Right lobe of liver (tissue), 6 donors: Measurements from ENCODE around the gene TM9SF3. TPM values are rescaled to one million over a fixed set of nuclear protein-coding genes. Genes with fewer than 3 reads are reported as not detected.
A peak's percentile ranks its signal among the peaks of the same experiment; 100 is the strongest.

Experiments used
- ATAC-seq, 4 donors: fragments of 200-7000 bp; cut with Tn5 transposase; one replicate each; pipeline ENCODE4 v1.9.1; 2020; ENCODE audit warnings: mild to moderate bottlenecking in 4 of 4, moderate library complexity in 4 of 4
- DNase-seq, 3 donors: peaks; one replicate each; pipeline ENCODE4 v3.0.0-alpha.2; 2020
- H3K27ac ChIP-seq, 3 donors: fragments of 200-600 bp; one replicate each; pipeline ENCODE4 v1.8.0; 2022
- H3K27me3 ChIP-seq, 2 donors: fragments of 200-600 bp; one replicate each; pipeline ENCODE4 v1.8.0; 2022
- H3K36me3 ChIP-seq, 4 donors: fragments of 200-600 bp; sonication (generic) in 1 of 4; one replicate each; pipeline versions ENCODE4 v1.5.1 to v1.8.0; 2017 to 2022; ENCODE audit warnings: control low read depth in 1 of 4
- H3K4me1 ChIP-seq, 4 donors: fragments of 200-600 bp; sonication (generic) in 1 of 4; one replicate each; pipeline versions ENCODE4 v1.5.1 to v1.8.0; 2017 to 2022; ENCODE audit warnings: control low read depth in 1 of 4
- H3K4me3 ChIP-seq, 3 donors: fragments of 200-600 bp; one replicate each; pipeline ENCODE4 v1.8.0; 2022
- H3K9me3 ChIP-seq, 4 donors: fragments of 200-600 bp; sonication (generic) in 1 of 4; one replicate each; pipeline versions ENCODE4 v1.5.1 to v1.8.0; 2017 to 2022; ENCODE audit warnings: control low read depth in 1 of 4
- CTCF ChIP-seq, 4 donors: fragments of 200-600 bp in 3 of 4; fragments of 450-650 bp in 1 of 4; IDR thresholded peaks; one replicate each; pipeline versions ENCODE4 v1.5.1 to v1.8.0; 2016 to 2022; ENCODE audit warnings: antibody characterized with exemption in 4 of 4, mild to moderate bottlenecking in 2 of 4
- POLR2A ChIP-seq: fragments of 450-650 bp; IDR thresholded peaks from one replicate; pipeline ENCODE4 v1.6.1; 2017; ENCODE audit warnings: antibody characterized with exemption, mild to moderate bottlenecking
- WGBS: methylation state at CpG from one replicate; pipeline ENCODE4 v1.1.6; 2018; ENCODE audit warnings: low coverage, low lambda C conversion rate; ENCODE audit not compliant: insufficient coverage; ENCODE audit errors: missing lambda C conversion rate; 5-methylcytosine and 5-hydroxymethylcytosine counted together
- intact Hi-C, 2 donors: fragments of 100-400 bp; cut with DNase I; formaldehyde crosslinking; loops; one replicate each; pipeline versions ENCODE4 v1.11.2 to v1.14.1; 2022
- total RNA-seq, 6 experiments: library from RNA; depleted of rRNA in 2 of 6; stranded (reverse); fragments of >200 nt in 2 of 6; fragmentation: NEBNext Ultra II Directional in 3 of 6; extraction: Animal tissue kit (Norgen Biotek cat#: 25700) in 3 of 6; gene quantifications; one replicate each; pipeline versions ENCODE4 v1.1.0 to v1.2.4, GENCODE V29; 2016 to 2023
- donor health status: DM: no; HTN: yes; CAD: no.
- donor health status: DM: no; HTN: no; CAD: no.
- donor health status: DM: no; HTN: no; CAD: no.
- donor health status: DM: no; HTN: yes; CAD: no.
- donor health status: DM: no; HTN: yes; CAD: no.

The TM9SF3 gene
- total RNA-seq, 6 experiments from 2014 or later, result 45.0 to 96.6 (median 71.8) TPM

GRCh38 chr10:96493871-96494525, 92.8 kb downstream of the TM9SF3 start:
- H3K36me3 ChIP-seq, result no peaks in the 10 kb centered on the region
- no peaks in the 10 kb centered on the region for H3K9me3 ChIP-seq
- ATAC-seq (peak in 1 of 4 donors; percentile 31), DNase-seq (no peak)
- no peaks in the 10 kb centered on the region for H3K27me3 ChIP-seq
- no peaks in the 10 kb centered on the region for H3K4me1 ChIP-seq
- no peak for TF ChIP-seq POLR2A
- TF ChIP-seq CTCF (IDR thresholded peaks at IDR 0.05), result no peak
- intact Hi-C loops, result no loop called here
- 78% methylated on average over 3 of the region's 12 CpGs for WGBS
- no peak overlapping the region for H3K27ac ChIP-seq
- H3K4me3 ChIP-seq, result no peak overlapping the region

- no peak for TF ChIP-seq CTCF (IDR thresholded peaks at IDR 0.05)
Observed at GRCh38 chr10:96493254-96493653, 93.6 kb downstream of the TM9SF3 start.

GRCh38 chr10:96491303-96491702, 95.5 kb downstream of the TM9SF3 start:
- TF ChIP-seq CTCF (IDR thresholded peaks at IDR 0.05) (peak in 3 of 4 donors; percentile 22 to 36 (median 28)), POLR2A (no peak)
- peak in 2 of 4 donors; percentile 44 to 55 for ATAC-seq

More at GRCh38 chr10:96493254-96493653, 93.6 kb downstream of the TM9SF3 start:
- Histone ChIP-seq H3K27me3 (no peaks in the 10 kb centered on the region), H3K36me3 (no peaks in the 10 kb centered on the region), H3K4me3 (no peak overlapping the region), H3K4me1 (no peaks in the 10 kb centered on the region), H3K9me3 (no peaks in the 10 kb centered on the region), H3K27ac (no peak overlapping the region)
- WGBS, result 71% methylated on average over 2 of the region's 2 CpGs
- DNase-seq (no peak), ATAC-seq (no peak)
- intact Hi-C loops, result no loop called here

GRCh38 chr10:96488161-96488935, 98.5 kb downstream of the TM9SF3 start:
- intact Hi-C loops, result no loop called here
- TF ChIP-seq POLR2A, result no peak
- TF ChIP-seq CTCF (IDR thresholded peaks at IDR 0.05), result no peak
- DNase-seq (no peak), ATAC-seq (no peak)
- no peak overlapping the region for H3K4me3 ChIP-seq
- H3K27me3 ChIP-seq, result no peaks in the 10 kb centered on the region
- H3K9me3 ChIP-seq, result no peaks in the 10 kb centered on the region
- no peaks in the 10 kb centered on the region for H3K4me1 ChIP-seq
- no peak overlapping the region for H3K27ac ChIP-seq
- 64% methylated on average over 3 of the region's 14 CpGs for WGBS
- H3K36me3 ChIP-seq, result no peaks in the 10 kb centered on the region

More at GRCh38 chr10:96491303-96491702, 95.5 kb downstream of the TM9SF3 start:
- no peak overlapping the region for H3K27ac ChIP-seq
- intact Hi-C loops, result no loop called here
- no peaks in the 10 kb centered on the region for H3K4me1 ChIP-seq
- WGBS, result 55% methylated on average over 2 of the region's 3 CpGs
- no peaks in the 10 kb centered on the region for H3K9me3 ChIP-seq
- DNase-seq, result no peak
- H3K36me3 ChIP-seq, result no peaks in the 10 kb centered on the region
- no peak overlapping the region for H3K4me3 ChIP-seq
- no peaks in the 10 kb centered on the region for H3K27me3 ChIP-seq
